H4 (cell line): Measurements from ENCODE around the gene ZNF497. TPM values are rescaled to one million over a fixed set of nuclear protein-coding genes. Genes with fewer than 3 reads are reported as not detected.

Experiments used
- DNase-seq: peaks from one replicate; pipeline ENCODE4 v3.0.0-alpha.2; 2015; ENCODE audit warnings: low spot score
- total RNA-seq: library from RNA; depleted of rRNA; stranded (reverse); fragments of >200 nt; shearing (Covaris generic); gene quantifications from 2 replicates; pipeline ENCODE4 v1.2.3, GENCODE V29; 2014

ZNF497 gene
- total RNA-seq, 1 experiment from 2014 or later = 1.6 TPM

- no peak for DNase-seq
These were observed 5.3 kb upstream of the ZNF497 start for GRCh38 chr19:58367698-58368454.

- no peak for DNase-seq
These were observed 4.3 kb upstream of the ZNF497 start for GRCh38 chr19:58366585-58367430.

GRCh38 chr19:58364146-58364545 is 1.6 kb upstream of the ZNF497 start:
- no peak for DNase-seq

GRCh38 chr19:58361900-58362271 is 665 bp downstream of the ZNF497 start:
- DNase-seq = peak; percentile 47

GRCh38 chr19:58357481-58358145 is 4.9 kb downstream of the ZNF497 start:
- DNase-seq = no peak

- DNase-seq = no peak
These were observed 5.6 kb downstream of the ZNF497 start for GRCh38 chr19:58356766-58357480.

- DNase-seq = no peak
These were observed 6.4 kb downstream of the ZNF497 start for GRCh38 chr19:58355908-58356765.

GRCh38 chr19:58355215-58355796 is 7.2 kb downstream of the ZNF497 start:
- no peak for DNase-seq

- DNase-seq = no peak
These were observed 8.0 kb downstream of the ZNF497 start for GRCh38 chr19:58354478-58355030.

- DNase-seq = no peak
These were observed 8.7 kb downstream of the ZNF497 start for GRCh38 chr19:58353717-58354477.

GRCh38 chr19:58352760-58353671 is 9.5 kb downstream of the ZNF497 start, which contains the start of gene A1BG:
TSS of gene A1BG (minus strand) at chr19:58353492. CDS start at chr19:58353437, 55 bp downstream.
- DNase-seq = no peak

- no peak for DNase-seq
These were observed 10.4 kb downstream of the ZNF497 start for GRCh38 chr19:58351990-58352755.

GRCh38 chr19:58351558-58351878 is 11.0 kb downstream of the ZNF497 start:
- no peak for DNase-seq

GRCh38 chr19:58350871-58351557 is 11.5 kb downstream of the ZNF497 start:
- no peak for DNase-seq

GRCh38 chr19:58350001-58350861 is 12.3 kb downstream of the ZNF497 start:
- DNase-seq = no peak

GRCh38 chr19:58349590-58349989 is 13.0 kb downstream of the ZNF497 start:
- DNase-seq = no peak
